HG03439 (cell line): ENCODE results near the gene PRELID1.
"Not testable (repeated sequence)": the region's sequence is repeated elsewhere in the genome, so short reads cannot be mapped to it uniquely, and the experiment has no call there.

Experiments
- ATAC-seq: cut with Tn5 transposase; IDR thresholded peaks from one replicate; pipeline ENCODE4 v1.9.1; 2021; ENCODE audit warnings: mild to moderate bottlenecking, moderate library complexity; ENCODE audit not compliant: unreplicated experiment

PRELID1 gene

DNA sequence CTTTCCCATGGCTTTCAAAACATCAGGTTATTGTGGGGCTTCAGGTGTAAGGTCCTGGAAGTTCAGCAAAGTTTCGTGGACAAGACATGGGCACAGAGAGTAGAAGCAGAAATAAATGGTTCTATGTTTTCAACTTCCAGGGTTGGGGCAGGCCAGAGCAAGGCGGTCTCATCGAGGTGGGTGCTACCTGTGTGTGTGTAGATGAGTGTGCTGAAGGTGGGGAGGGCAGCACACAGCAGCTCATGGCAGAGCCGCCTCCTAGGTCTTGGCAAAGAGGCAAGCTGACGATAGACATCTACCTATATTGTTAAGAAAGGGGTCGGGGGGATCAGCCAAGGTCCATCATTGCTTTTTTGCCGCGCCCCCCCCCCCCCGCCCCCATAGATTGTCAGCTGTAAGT lies 3.9 kb upstream of the PRELID1 start:
- ATAC-seq: no peak

DNA sequence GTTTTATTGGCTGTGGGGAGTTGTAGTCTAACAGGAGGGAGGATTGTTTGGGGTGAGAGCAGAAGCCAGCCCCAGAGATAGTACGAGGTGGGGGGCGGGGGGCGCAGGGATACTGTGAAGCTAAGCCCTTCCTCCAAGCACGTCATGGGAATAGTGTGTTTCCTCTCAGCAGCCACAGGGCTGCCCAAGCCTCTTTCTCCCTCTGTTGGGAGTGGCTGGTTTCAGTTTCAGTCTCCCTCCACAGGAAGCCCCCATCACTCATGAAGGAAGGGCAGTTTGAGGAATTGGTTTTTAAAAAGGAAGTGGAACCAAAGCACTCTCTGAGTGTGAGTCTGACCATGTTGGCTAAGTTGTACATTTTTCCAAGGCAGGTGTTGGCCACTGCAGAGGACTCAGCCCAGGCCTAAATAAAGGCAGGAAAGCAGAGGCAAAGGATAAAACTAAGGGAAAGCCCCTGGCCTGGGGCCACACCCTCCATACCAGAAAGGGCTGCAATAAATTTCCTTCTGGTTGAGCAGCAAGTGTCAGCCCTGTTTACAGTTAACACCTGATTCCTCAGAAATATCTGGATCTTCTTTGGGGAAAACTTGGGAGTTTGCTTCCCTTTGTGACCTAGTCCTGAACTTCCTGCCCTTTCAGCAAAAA lies 3.2 kb upstream of the PRELID1 start:
- no peak for ATAC-seq

DNA sequence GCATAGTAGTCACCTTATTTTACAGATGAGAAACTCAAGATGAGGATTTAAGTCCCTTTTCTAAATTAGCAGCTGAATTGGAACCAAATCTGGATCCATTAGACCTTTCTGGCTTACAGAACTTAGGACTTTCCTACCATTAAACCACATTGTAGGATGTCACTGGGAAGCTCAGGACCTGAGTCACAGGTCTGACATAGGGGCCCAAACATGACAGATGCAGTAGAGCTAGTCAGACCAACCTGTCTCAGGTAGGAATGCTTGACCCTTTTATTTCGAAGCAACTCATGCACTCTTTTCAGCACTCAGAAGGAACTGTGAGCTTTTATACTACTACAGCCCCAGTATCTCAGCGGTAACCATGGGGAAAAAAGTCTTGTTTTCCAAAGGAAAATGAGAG lies 2.6 kb upstream of the PRELID1 start:
- no peak for ATAC-seq

DNA sequence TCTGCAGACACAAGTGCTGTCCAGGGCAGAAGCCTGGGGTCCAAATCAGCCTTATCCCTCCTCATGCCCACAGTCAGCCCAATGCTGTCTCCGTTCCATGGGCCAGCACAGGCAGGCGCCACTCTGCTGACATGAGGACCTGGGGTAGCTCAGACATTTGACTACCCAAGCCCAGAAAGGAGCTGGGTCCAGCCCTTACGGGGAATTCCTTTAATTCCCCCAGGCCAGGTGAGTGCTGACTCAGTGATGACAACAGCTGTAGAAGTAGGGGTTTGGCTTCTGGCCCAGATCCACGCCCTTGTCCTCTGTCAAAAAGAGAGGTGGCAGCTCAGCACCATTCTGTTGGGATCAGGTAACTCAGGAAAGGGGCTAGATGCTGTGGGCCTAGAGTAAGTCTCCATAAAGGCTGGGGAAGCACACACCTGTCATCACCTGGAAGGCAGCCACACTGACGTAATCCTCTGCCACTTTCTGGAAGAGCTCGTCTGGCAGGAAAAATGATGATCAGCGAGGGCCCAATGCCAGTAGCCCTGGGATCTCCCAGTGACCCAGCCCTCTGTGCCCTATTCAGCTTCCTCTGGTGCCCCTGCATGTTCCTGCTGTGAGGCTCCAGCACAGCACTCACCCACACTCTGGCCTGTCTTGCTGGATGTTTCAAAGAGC lies 2.0 kb upstream of the PRELID1 start:
- ATAC-seq: no peak

DNA sequence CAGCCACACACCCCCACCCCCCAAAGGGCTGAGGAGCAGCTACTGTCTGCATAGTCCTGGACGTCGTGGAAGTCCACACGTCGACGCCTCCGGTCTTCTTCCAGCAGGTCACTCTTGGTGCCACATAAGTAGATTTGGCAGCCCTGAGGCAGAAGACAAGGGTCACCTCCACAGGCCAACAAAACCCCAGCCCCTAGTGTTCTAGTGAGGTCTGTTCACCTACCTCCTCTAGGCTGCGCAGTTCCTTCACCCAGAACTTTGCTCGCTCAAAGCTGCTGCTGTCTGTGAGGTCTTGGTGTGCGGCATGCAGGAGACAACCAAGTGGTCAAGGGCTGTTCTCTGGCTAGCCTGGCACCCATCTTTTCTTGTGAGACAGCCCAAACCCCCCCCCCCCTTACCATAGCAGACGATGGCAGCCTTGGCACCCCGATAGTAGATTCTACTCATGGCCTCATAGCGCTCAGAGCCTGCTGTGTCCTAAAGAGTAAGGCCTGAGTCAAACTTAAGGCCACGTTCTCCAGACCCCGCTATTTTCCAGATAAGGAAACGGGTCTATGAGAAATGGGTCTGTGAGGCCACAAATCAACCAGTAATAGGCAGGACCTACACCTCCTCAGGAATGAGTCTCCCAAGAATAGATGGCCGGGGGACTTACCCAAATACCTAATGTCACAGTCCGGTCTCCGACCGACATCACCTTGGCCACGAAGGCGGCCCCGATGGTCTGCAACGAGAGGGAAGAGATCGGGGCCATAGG lies 1.1 kb upstream of the PRELID1 start:
- ATAC-seq: no peak

DNA sequence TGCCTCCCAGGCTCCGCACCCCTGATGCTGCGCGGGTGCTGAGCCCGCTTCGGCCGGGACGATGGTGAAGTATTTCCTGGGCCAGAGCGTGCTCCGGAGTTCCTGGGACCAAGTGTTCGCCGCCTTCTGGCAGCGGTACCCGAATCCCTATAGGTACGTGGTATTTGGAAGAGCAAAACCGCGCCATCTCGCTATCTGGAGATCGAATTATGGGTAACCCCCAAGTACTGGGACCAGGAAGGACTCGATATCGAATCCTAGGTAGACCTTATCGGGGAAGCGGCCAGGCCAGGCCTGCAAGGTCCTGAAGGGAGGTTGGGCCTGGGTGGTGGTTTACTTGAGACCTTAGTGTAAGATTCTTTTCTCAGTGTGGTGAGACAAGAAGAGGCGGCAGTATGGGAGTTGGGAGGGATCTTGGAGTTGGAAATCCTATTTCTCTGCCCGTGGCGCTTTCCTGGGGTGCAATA lies 359 bp downstream of the PRELID1 start:
- ATAC-seq: no peak

DNA sequence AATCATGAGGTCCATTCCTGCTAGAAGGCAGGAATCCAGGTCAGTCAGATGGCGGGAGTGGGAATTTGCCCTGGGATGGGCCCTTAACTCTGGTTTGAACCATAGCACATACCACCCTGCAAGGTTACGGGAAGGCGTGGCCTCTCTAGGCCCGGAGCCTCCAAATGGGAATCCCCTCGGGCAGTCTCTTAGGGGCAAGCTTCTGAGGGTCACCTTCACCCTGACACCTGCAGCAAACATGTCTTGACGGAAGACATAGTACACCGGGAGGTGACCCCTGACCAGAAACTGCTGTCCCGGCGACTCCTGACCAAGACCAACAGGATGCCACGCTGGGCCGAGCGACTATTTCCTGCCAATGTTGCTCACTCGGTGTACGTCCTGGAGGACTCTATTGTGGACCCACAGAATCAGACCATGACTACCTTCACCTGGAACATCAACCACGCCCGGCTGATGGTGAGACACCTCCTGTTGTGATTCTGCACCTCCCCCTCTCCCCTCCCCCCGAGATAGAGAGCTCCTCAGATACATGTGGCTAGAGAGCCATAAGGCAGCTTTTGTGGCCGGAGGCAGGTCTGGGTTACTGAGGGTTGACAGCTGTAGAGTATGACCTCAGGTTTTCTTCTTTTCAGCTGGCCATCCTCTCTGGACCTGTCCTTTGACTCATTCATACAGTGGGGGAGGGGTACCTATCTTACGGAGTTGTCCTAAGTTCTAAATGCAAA lies 957 bp downstream of the PRELID1 start:
- ATAC-seq: no peak

DNA sequence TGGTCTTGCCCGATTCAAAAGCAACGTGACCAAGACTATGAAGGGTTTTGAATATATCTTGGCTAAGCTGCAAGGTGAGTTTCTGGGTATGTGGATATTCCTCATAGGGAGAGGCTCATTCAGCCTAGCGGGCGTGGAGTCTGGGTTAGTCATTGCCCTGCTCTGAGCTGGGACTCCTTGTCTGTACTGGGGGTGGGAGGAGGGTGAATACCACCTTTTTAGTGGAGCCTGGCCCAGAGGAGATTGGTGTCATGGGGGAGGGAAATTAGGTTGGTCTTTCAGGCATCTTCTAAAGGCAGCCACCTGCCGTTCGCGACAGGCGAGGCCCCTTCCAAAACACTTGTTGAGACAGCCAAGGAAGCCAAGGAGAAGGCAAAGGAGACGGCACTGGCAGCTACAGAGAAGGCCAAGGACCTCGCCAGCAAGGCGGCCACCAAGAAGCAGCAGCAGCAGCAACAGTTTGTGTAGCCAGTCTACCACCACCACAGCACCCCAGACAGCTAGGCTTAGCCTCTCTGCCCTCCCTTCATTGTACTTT lies 2.6 kb downstream of the PRELID1 start:
- ATAC-seq: not testable (repeated sequence)

DNA sequence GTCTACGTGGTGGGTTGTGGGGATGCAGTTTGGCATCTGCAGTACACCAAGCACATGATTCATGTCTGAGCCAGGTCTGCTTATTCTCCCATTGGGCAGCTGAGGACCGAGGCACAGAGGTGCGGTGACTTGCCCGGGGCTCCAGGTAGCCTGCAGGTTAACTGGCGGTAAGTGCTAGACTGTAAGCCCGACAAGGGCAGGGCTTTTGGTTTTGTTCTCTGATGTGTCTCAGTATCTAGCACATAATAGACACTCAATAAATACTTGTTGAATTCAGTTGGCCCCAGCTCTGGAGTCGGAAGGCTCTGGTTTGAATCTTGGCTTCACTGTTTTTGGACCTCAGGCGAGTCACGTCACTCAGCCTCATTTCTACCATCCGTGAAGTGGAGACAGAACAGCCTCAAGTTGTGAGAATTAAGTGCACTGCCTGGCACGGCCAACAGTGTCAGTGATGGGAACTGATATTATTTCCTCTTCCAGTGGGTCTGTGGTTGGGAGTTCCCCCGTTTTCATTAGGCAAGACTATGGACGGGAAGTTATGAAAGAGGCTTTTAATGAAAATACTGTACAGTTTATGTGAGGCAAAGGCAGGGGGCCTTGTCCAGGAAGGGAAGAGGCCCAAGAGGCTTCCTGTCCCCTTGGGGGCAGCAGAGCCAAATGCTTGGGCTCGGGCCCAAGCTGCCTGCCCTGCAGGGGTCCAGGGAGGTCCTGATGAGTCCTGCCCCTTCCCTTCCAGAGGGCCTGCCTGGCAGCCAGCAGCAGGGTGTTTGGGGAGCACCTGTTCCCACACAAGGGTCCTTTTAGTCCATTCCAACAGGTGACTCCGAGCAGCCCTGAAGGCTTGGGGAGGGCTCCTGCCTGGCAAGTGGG lies 3.3 kb downstream of the PRELID1 start:
- no peak for ATAC-seq

DNA sequence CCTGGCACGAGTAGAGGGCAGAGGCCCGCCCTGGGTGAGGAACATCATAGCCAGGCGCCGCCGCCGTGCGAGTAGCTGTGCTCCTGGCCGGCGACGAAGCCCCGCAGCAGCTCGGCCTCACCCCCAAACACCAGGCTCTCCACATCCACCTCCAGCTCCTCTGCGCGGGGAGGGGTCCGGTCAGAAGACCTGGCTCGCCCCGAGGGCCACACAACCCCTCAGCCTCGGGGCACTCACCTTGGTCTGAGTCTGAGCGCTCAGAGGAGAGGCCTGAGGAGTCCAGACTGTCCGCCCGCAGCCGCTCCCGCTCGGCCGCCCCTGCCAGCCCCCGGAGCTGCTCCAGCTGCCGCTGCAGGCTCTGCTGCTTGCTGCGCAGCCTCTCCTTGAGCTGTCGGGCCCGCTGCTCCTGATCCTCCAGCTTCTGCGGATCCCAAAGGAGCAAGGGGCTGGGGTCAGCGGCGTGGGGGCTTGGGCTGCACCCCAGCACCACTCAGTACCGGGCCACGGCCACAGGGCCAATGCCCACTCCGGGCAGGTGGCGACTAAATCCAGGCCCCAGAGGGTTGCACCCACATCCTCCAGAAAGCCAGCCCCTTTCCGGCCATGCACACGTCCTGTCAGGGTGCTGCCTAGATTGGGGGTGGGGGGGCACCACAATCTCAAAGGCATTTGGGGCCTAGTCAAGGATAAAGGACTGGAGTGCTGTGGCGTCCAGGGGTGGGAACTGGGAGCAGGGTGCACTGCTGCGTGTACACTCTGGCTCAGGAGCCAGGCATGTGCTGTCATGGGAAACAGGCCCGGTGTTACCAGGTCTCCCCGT lies 4.2 kb downstream of the PRELID1 start:
- ATAC-seq: no peak

DNA sequence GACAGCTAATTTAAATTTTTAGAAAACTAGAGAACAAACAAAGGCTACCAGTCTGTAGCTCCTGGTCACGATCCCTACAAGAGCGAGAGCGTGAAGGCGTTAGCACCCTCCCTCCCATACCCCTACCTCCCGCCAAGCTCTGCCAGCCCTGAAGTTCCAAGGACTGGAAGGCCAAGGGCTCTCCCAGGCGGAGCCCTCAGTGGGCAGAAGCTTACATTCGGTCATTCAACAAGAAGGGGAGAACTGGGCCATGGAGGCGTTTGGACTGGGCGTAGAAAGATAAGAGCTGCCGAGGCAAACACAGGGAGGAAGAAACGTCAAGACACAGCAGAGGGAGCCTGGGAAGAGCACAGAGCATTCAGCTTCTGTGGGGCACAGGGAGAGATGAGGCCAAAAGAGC lies 5.1 kb downstream of the PRELID1 start:
- ATAC-seq: no peak

DNA sequence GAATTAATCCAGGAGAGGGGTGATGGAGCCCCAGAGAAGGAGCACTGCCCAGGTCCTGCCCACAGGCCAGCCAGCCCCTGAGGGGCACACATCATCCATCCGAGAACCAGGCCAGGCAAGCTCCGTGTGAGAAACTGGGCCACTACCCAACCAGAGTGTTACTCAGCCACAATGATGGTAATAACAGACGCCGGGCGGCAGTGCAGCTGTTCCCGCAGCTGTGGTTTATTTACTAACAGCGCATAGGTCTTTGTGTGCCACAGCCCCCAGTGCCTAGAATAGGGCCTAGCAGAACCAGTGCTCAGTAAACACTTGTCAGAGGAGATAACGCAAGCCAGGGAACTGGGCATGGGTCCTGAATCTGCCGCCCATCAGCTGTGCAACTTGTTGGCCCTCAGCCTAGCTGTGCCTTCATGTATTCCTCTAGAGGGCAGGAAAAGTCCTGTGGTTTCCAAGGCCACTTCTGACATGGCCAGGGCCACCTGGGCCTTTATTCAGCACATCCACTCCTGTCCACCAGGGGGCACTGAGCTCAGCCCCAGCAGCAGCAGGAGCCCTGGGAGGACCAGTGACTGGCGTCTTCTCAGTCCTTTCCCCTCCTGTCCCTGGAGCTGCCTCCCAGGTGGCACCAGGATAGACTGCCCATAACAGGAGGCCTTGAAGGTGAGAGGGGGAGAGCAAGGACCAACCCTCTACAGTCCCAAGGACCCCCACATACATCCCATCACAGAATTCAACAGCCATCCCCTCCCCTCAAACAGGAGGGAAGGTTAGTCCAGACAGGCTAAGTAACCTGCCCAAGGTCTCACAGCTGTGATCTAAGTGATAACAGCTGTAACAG lies 6.0 kb downstream of the PRELID1 start:
- no peak for ATAC-seq

DNA sequence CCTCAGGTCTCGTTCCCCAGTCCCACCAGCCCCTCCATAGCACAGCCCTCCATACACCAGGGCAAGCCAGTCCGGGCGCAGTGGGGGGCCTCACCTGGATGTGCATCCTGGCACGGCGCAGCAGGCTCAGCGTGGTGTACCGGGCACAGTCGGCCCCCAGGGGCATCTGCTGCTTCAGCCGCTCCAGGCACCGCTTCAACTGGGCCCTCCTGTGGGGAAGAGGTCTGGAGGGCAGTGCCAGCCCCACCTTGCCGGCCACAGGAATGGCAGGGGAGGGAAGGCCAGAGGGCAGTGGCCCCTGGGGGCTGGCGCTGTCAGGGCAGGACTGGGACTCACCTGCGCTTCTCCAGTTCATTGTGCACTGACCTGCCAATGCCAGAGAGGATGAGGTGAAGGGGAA lies 6.7 kb downstream of the PRELID1 start:
- ATAC-seq: no peak

DNA sequence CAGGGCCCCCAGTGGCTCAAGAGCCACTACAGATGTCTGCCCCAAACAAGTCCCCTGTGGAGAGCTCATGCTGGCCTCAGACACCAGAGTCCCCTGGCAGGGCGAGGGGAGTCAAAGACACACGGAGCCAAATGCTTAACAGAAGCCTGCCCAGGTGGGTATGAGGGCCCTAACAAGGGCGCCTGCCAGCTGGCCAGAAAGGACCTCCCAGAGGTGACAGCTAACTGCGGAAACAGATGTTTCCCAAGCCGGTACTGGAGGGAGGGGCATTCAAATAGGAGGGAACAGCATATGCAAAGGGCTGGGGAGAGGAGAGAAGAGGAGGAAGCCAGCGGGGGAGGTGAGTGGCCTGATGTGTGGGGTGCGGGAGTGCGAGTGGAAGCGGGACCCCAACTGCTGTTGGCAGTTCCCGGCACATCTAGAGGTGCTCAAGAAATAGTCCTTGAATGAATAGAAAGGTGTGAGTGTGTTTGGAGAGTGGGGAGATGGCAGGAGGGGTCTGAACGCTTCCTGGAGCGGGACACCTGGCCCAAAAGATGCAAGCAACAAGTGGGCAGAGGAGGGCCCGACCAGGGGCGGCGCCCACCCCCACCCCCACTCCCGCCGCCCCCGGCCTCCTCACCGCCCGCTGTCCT lies 7.3 kb downstream of the PRELID1 start:
- ATAC-seq: no peak

DNA sequence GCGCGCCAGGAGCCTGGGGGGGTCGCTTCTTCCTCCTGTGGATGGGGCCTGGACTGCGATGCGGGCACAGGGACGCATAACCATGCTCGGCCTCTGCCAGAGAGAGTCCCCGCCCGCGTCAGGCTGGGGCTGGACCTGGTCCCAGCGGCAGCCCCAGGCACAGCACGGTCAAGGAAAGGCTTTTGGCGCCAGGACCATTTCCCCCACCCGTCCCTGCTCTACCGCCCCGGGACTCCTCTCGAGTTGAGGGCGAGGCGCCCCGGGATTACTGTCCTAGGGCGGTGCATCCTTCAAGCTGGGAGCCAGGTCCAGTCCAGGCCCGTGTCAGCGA lies 7.8 kb downstream of the PRELID1 start:
- ATAC-seq: no peak

DNA sequence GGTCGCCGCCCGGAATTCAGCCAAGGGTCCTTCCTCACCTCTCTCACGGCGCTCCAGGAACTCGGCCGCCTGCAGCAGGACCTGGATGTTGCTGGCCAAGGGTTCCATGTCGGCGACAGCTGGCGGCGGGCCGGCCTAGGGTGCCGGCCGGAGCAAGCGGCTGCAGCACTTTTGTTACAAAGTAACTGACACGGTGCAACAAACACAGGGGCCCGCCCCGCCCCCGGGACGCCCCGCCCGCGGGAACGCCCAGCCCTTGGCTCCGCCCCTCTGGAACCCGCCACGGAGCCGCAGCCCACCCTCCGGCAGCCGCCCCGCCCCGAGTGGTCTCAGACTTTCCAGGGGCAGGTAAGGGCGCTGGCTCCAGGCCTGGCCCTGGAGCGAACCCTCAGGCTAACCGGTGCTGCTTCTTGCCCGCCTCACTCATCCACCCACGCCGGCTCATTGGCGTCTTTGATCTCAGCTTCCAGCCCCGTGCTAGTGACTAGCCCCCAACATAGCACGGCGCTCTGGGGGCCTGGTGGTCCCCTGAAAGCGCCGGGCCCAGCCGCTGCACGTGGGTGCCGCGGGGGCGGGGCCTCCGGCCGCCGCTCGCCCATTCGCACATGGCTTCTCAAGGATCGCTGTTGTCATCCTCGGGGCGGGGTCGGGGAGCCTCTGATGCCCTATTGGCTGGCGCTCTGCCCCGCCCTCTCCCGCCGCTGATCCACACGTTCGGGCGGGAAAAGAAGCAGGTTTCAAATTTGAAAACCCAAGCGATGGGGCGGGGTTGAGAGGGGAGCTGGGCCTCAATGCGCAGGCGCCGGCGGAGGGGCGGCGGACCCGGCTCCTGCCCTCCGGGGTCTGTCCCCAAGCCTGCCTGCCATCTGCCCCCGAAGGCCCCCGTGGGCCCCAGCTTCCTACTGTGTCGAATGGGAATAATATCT lies 8.4 kb downstream of the PRELID1 start, which contains the start of gene MXD3:
Gene MXD3, minus strand, starts transcription at position 176 of the 926 bp plus-strand sequence. Its CDS starts 68 bp downstream, at position 108.
- peak; percentile 68 for ATAC-seq

DNA sequence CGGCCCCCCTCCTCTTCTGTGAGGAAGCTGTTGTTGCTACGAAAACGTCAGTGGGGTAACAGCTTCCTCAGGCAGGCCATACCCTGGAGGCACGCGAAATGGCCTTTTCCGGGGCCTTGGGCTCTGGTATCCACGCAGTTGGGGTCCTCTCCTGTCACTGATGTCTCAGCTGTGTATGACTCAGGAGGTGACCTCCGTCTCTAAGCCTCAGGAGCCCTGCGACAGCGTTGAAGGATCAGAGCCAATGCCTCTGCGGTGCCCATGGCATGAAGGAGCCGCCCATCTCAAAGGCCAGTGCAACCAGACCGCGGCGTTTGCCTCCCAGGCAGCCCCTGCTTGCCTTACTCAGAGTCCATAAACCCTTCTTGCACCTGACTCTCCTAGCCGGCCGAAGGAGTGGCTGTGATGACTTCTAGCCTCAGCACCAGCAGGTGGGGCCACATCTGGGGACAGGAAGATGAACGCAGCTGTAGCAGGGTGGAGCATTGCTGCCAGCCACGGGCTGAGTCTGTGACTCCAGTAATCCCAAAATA lies 9.1 kb downstream of the PRELID1 start:
- no peak for ATAC-seq
